HepG2 (cell line): ENCODE data around the gene HES3.

Experiments
- ADNP ChIP-seq: sonication (generic); formaldehyde crosslinking; IDR thresholded peaks from 2 replicates; pipeline ENCODE4 v1.4.0; 2020; ENCODE audit warnings: missing genetic modification reagents
- ATRX ChIP-seq: sonication (generic); formaldehyde crosslinking; IDR thresholded peaks from 2 replicates; pipeline ENCODE4 v1.4.0; 2020; ENCODE audit warnings: missing genetic modification reagents, borderline replicate concordance
- EZH2 ChIP-seq: conservative IDR thresholded peaks from 2 replicates; pipeline ENCODE4 v1.6.1; 2012; ENCODE audit warnings: mild to moderate bottlenecking, low read depth, low read length, moderate library complexity
- KMT2B ChIP-seq: IDR thresholded peaks from 2 replicates; pipeline ENCODE4 v1.6.1; 2016; ENCODE audit warnings: missing genetic modification reagents, missing compliant biosample characterization
- MAZ ChIP-seq, 2 experiments: sonication (generic) in 1 of 2; formaldehyde crosslinking in 1 of 2; IDR thresholded peaks; 2 replicates each; pipeline versions ENCODE4 v1.5.0 to v1.6.1; 2012 to 2020; ENCODE audit warnings: low read depth in 2 of 2, mild to moderate bottlenecking in 2 of 2, borderline replicate concordance in 1 of 2, improper control_type of control experiment in 1 of 2, low read length in 1 of 2, missing genetic modification reagents in 1 of 2, moderate library complexity in 1 of 2
- MYC ChIP-seq: sonication (generic); formaldehyde crosslinking; IDR thresholded peaks from 2 replicates; pipeline ENCODE4 v1.9.0; 2021; ENCODE audit warnings: missing genetic modification reagents, borderline replicate concordance
- PAWR ChIP-seq: sonication (generic); formaldehyde crosslinking; IDR thresholded peaks from 2 replicates; pipeline ENCODE4 v1.4.0; 2020; ENCODE audit warnings: missing genetic modification reagents, mild to moderate bottlenecking, borderline replicate concordance
- YY1 ChIP-seq: IDR thresholded peaks from 2 replicates; pipeline ENCODE4 v1.6.1; 2011; ENCODE audit warnings: low read length, low read depth, moderate library complexity, mild to moderate bottlenecking; ENCODE audit not compliant: insufficient read depth, insufficient replicate concordance
- ZFP36 ChIP-seq: fragments of 150-350 bp; IDR thresholded peaks from 2 replicates; pipeline ENCODE4 v1.6.1; 2018; ENCODE audit warnings: borderline replicate concordance, low read length, low read depth; ENCODE audit not compliant: partially characterized antibody
- TF ChIP-seq, protein P1 (sequence below): sonication (generic); formaldehyde crosslinking; IDR thresholded peaks from 2 replicates; pipeline ENCODE4 v1.5.0; 2020; ENCODE audit warnings: mild to moderate bottlenecking, missing genetic modification reagents, moderate library complexity
- TF ChIP-seq, protein P2 (sequence below): sonication (generic); formaldehyde crosslinking; IDR thresholded peaks from 2 replicates; pipeline ENCODE4 v1.4.0; 2020; ENCODE audit warnings: missing genetic modification reagents
- TF ChIP-seq, protein P3 (sequence below): sonication (generic); formaldehyde crosslinking; IDR thresholded peaks from 2 replicates; pipeline ENCODE4 v1.4.0; 2020; ENCODE audit warnings: missing genetic modification reagents
- TF ChIP-seq, protein P4 (sequence below): sonication (generic); formaldehyde crosslinking; IDR thresholded peaks from 2 replicates; pipeline ENCODE4 v1.5.0; 2020; ENCODE audit warnings: missing genetic modification reagents

DNA sequence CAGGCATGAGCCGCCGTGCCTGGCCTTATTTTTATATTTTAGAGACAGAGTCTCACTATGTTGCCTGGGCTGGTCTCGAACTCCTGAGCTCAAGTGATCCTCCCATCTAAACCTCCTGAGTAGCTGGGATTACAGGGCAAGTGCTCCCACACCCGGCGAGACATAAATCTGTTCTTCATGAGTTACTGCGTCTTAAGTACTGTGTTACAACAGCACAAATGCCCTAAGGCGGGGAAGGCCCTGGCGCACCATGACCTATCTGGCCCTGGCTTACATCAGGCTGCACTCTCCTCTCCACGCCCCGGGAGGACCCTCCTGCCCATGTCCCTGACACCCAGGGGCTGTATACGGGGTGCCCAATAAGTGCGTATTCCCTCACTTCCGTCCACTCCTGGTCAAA is 12.7 kb downstream of the HES3 start:
- TF ChIP-seq MAZ (IDR thresholded peaks at IDR 0.05; ENCODE audit: borderline replicate concordance, low read depth, low read length) = no peak
- TF ChIP-seq MAZ (CRISPR knock-in tag; IDR thresholded peaks at IDR 0.05; ENCODE audit: low read depth) = no peak
- no peak for TF ChIP-seq KMT2B
- TF ChIP-seq ATRX (CRISPR knock-in tag) = no peak
- TF ChIP-seq, protein P1, sequence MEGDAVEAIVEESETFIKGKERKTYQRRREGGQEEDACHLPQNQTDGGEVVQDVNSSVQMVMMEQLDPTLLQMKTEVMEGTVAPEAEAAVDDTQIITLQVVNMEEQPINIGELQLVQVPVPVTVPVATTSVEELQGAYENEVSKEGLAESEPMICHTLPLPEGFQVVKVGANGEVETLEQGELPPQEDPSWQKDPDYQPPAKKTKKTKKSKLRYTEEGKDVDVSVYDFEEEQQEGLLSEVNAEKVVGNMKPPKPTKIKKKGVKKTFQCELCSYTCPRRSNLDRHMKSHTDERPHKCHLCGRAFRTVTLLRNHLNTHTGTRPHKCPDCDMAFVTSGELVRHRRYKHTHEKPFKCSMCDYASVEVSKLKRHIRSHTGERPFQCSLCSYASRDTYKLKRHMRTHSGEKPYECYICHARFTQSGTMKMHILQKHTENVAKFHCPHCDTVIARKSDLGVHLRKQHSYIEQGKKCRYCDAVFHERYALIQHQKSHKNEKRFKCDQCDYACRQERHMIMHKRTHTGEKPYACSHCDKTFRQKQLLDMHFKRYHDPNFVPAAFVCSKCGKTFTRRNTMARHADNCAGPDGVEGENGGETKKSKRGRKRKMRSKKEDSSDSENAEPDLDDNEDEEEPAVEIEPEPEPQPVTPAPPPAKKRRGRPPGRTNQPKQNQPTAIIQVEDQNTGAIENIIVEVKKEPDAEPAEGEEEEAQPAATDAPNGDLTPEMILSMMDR = no peak
- no peak for TF ChIP-seq MYC (CRISPR knock-in tag)
- no peak for TF ChIP-seq EZH2
- TF ChIP-seq PAWR (CRISPR knock-in tag) = no peak
- TF ChIP-seq ADNP (CRISPR knock-in tag) = no peak
- TF ChIP-seq, protein P2, sequence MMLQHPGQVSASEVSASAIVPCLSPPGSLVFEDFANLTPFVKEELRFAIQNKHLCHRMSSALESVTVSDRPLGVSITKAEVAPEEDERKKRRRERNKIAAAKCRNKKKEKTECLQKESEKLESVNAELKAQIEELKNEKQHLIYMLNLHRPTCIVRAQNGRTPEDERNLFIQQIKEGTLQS (CRISPR knock-in tag) = no peak
- TF ChIP-seq ZFP36 = no peak
- TF ChIP-seq, protein P3, sequence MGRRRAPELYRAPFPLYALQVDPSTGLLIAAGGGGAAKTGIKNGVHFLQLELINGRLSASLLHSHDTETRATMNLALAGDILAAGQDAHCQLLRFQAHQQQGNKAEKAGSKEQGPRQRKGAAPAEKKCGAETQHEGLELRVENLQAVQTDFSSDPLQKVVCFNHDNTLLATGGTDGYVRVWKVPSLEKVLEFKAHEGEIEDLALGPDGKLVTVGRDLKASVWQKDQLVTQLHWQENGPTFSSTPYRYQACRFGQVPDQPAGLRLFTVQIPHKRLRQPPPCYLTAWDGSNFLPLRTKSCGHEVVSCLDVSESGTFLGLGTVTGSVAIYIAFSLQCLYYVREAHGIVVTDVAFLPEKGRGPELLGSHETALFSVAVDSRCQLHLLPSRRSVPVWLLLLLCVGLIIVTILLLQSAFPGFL (CRISPR knock-in tag) = no peak
- TF ChIP-seq, protein P4, sequence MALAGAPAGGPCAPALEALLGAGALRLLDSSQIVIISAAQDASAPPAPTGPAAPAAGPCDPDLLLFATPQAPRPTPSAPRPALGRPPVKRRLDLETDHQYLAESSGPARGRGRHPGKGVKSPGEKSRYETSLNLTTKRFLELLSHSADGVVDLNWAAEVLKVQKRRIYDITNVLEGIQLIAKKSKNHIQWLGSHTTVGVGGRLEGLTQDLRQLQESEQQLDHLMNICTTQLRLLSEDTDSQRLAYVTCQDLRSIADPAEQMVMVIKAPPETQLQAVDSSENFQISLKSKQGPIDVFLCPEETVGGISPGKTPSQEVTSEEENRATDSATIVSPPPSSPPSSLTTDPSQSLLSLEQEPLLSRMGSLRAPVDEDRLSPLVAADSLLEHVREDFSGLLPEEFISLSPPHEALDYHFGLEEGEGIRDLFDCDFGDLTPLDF (CRISPR knock-in tag) = no peak
- no peak for TF ChIP-seq YY1
